NCI-H2107 treated with DMSO at 0.1 percent for 48 hours (cell line): ENCODE measurements around the gene MICA.
"Not testable (repeated sequence)": the region's sequence is repeated elsewhere in the genome, so short reads cannot be mapped to it uniquely, and the experiment has no call there.

Source experiments
- DNase-seq: peaks from one replicate; lab custom pipeline; 2025; ENCODE audit not compliant: unreplicated experiment; lab: John Stamatoyannopoulos, UW

Gene MICA

GRCh38 chr6:31453259-31453658 is 49.9 kb downstream of the MICA start:
- no peak for DNase-seq

GRCh38 chr6:31459864-31460263 is 56.5 kb downstream of the MICA start:
- DNase-seq: not testable (repeated sequence)

- no peak for DNase-seq
These were observed 57.1 kb downstream of the MICA start for GRCh38 chr6:31460361-31461025.

GRCh38 chr6:31462026-31462963 is 58.9 kb downstream of the MICA start:
- DNase-seq: no peak

- DNase-seq: peak; percentile 37
These were observed 59.8 kb downstream of the MICA start for GRCh38 chr6:31462964-31463870.

GRCh38 chr6:31464252-31465184 is 61.1 kb downstream of the MICA start:
- DNase-seq: no peak
